AG04449 (cell line): ENCODE measurements around the gene FCAMR.

ENCODE experiments used
- CTCF ChIA-PET: fragments of 350-600 bp; formaldehyde crosslinking; extraction: SDS; loops from one replicate; lab custom pipeline; 2021; ENCODE audit warnings: antibody characterized with exemption; lab: Yijun Ruan, JAX
- POLR2A ChIA-PET: fragments of 400-600, 350-600 bp; formaldehyde crosslinking; extraction: SDS; loops from one replicate; lab custom pipeline; 2020; ENCODE audit warnings: antibody characterized with exemption, inconsistent platforms; lab: Yijun Ruan, JAX
- DNase-seq: peaks from one replicate; pipeline ENCODE4 v3.0.0-alpha.2; 2010; ENCODE audit warnings: low read depth, low spot score
- H3K4me3 ChIP-seq: 2 replicates; pipeline ENCODE4 v1.5.1; 2011; ENCODE audit warnings: low read depth, mild to moderate bottlenecking, control low read depth, low read length
- CTCF ChIP-seq: IDR thresholded peaks from one replicate; pipeline ENCODE4 v1.5.1; 2011; ENCODE audit warnings: mild to moderate bottlenecking, moderate library complexity, low read length, control low read depth, inconsistent platforms; ENCODE audit not compliant: insufficient read depth; ENCODE audit errors: missing control alignments

Gene FCAMR

GRCh38 chr1:206952171-206952570, 18.1 kb downstream of the FCAMR start:
- no peak for DNase-seq
- no peak for TF ChIP-seq CTCF
- ChIA-PET POLR2A (no interaction called here), CTCF (interaction anchor here (1.7 kb wide), 1 partner anchor 30 kb away, joined by 5 read pairs; no protein-coding TSS in a partner anchor)
- no peak overlapping the region for H3K4me3 ChIP-seq

GRCh38 chr1:206951318-206952100, 18.8 kb downstream of the FCAMR start:
- DNase-seq, result no peak
- TF ChIP-seq CTCF, result no peak
- POLR2A ChIA-PET, result no interaction called here
- CTCF ChIA-PET, result interaction anchor here (1.7 kb wide), 1 partner anchor 31 kb away, joined by 5 read pairs; no protein-coding TSS in a partner anchor
- H3K4me3 ChIP-seq, result no peak overlapping the region

DNA sequence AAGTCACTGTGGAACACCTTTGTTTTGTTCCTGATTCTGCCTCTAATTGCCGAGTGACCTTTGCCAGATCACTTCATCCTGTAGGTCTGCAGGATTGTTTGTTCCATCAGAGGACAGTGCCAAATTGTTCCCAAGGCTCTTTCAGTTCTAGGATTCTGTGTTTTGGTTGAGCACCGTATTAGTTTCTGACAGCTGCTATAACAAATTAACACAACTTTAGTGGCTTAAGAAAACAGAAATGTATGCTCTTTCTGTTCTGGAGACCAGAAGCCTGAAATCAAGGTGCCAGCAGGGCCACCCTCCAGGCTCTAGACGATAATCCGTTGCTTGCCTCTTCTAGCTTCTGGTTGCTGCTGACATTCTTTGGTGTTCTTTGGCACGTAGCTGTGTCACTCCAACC, 20.6 kb downstream of the FCAMR start:
- no peak overlapping the region for H3K4me3 ChIP-seq
- no peak for TF ChIP-seq CTCF
- POLR2A ChIA-PET, result no interaction called here
- DNase-seq, result no peak
- CTCF ChIA-PET, result no interaction called here

- TF ChIP-seq CTCF, result no peak
- ChIA-PET CTCF (interaction anchor here (1.0 to 4.9 kb wide), 2 partner anchors 13 to 223 kb away, joined by 3 to 22 read pairs; no protein-coding TSS in a partner anchor), POLR2A (no interaction called here)
- no peak for DNase-seq
- H3K4me3 ChIP-seq, result no peak overlapping the region
These were observed 21.1 kb downstream of the FCAMR start for GRCh38 chr1:206949208-206949607.

DNA sequence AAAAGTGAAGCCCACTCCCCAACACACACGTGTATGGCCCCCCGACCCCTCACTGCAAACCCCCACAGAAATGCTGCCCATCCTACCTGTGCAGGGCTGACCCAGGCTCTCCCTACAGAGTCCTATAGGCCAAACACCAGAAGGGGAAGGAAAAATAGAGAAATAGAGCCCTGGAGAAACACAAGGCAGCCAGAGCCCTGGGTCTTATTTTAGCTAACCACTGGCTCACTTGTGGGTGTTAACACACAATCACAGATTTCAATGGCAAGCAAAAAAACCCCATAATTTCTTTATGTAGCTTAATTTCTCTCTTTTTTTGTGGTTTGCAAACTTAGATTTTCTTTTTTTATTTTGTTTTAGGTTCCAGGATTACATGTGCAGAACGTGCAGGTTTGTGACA, 23.0 kb downstream of the FCAMR start:
- ChIA-PET POLR2A (no interaction called here), CTCF (interaction anchor here (1.2 to 4.9 kb wide), 7 partner anchors 8 to 35 kb away, joined by 3 to 22 read pairs (median 5); no protein-coding TSS in a partner anchor)
- no peak overlapping the region for H3K4me3 ChIP-seq
- DNase-seq, result no peak
- TF ChIP-seq CTCF, result no peak

GRCh38 chr1:206946261-206946660, 24.0 kb downstream of the FCAMR start, which contains the start of gene PIGR:
Gene PIGR, minus strand, starts transcription at chr1:206946466. Its CDS starts 5,935 bp downstream, at chr1:206940531.
- CTCF ChIA-PET, result interaction anchor here (1.1 to 4.9 kb wide), 8 partner anchors 9 to 36 kb away, joined by 3 to 22 read pairs (median 4); no protein-coding TSS in a partner anchor
- no peak within 1 kb of the TSS for H3K4me3 ChIP-seq
- DNase-seq, result no peak
- TF ChIP-seq CTCF, result no peak
- POLR2A ChIA-PET, result no interaction called here
